ENCODE results near the gene AK8.

AK8 gene

GRCh38 chr9:132846918-132847515, 31.1 kb downstream of the AK8 start:
- TF ChIP-seq REST (IDR thresholded peaks at IDR 0.05; ENCODE audit: low read depth) = no peak
- TF ChIP-seq YY1 (IDR thresholded peaks at IDR 0.05; ENCODE audit: low read depth) = no peak
- TF ChIP-seq ZBTB7A (IDR thresholded peaks at IDR 0.05; ENCODE audit: low read depth) = no peak
- no peak for TF ChIP-seq FOXM1 (IDR thresholded peaks at IDR 0.05; ENCODE audit: borderline replicate concordance, low read depth)

DNA sequence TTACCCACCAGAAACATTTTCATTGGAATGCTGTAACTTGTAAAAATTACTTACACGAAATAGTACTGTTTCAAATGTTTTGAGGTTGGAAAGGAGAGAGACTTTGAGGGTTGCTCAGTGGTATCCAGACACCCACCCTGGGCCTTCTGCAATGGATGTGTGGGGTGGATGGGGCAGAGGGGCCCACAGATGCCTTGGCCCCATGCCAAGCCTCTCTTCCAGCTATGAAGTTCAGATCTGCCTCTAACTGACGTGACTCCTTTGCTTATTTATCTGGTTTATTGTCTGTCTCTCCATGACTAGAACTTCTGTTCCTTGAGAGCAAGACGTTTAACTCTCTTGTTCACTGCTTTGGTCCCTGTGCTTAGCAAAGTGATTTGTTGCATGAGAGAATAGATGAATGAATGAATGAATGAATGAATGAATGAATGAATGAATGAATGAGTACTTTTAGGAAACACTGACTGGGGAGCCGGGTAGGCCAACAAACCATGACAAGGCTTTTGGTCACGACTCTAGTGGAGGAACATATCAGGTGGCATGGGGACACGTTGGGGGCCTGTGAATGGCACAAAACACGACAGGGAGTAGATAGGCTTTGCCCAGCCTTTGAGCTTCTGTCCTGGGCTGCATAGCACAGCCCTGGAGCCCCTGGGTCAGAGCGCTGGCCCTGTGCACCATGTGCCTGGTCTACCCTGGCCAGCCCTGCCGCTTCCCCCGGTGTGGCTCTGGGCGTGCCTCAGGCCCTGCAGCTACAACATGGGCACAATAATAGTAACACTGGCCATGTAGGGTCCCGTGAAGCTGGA, 31.8 kb downstream of the AK8 start:
- TF ChIP-seq FOXM1 (IDR thresholded peaks at IDR 0.05; ENCODE audit: borderline replicate concordance, low read depth) = no peak
- no peak for TF ChIP-seq REST (IDR thresholded peaks at IDR 0.05; ENCODE audit: low read depth)
- TF ChIP-seq, protein P1, sequence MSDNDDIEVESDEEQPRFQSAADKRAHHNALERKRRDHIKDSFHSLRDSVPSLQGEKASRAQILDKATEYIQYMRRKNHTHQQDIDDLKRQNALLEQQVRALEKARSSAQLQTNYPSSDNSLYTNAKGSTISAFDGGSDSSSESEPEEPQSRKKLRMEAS (IDR thresholded peaks at IDR 0.05) = no peak
- TF ChIP-seq ZBTB7A (IDR thresholded peaks at IDR 0.05; ENCODE audit: low read depth) = no peak
- no peak for TF ChIP-seq EP300 (IDR thresholded peaks at IDR 0.05; ENCODE audit: borderline replicate concordance)
- TF ChIP-seq NFIC (IDR thresholded peaks at IDR 0.05) = no peak
- TF ChIP-seq, protein P2, sequence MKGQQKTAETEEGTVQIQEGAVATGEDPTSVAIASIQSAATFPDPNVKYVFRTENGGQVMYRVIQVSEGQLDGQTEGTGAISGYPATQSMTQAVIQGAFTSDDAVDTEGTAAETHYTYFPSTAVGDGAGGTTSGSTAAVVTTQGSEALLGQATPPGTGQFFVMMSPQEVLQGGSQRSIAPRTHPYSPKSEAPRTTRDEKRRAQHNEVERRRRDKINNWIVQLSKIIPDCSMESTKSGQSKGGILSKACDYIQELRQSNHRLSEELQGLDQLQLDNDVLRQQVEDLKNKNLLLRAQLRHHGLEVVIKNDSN (IDR thresholded peaks at IDR 0.05) = no peak
- no peak for TF ChIP-seq TCF12 (IDR thresholded peaks at IDR 0.05; ENCODE audit: low read depth)
- TF ChIP-seq RAD21 (IDR thresholded peaks at IDR 0.05; ENCODE audit: low read depth) = no peak
- TF ChIP-seq CEBPB (IDR thresholded peaks at IDR 0.05) = no peak
- no peak for TF ChIP-seq CREB1 (IDR thresholded peaks at IDR 0.05; ENCODE audit: low read depth)
- TF ChIP-seq TEAD4 (IDR thresholded peaks at IDR 0.05) = no peak
- no peak for TF ChIP-seq TAF1 (IDR thresholded peaks at IDR 0.05; ENCODE audit: low read depth)
- no peak for TF ChIP-seq YY1 (IDR thresholded peaks at IDR 0.05; ENCODE audit: low read depth)
- no peak for TF ChIP-seq EGR1 (IDR thresholded peaks at IDR 0.05)

DNA sequence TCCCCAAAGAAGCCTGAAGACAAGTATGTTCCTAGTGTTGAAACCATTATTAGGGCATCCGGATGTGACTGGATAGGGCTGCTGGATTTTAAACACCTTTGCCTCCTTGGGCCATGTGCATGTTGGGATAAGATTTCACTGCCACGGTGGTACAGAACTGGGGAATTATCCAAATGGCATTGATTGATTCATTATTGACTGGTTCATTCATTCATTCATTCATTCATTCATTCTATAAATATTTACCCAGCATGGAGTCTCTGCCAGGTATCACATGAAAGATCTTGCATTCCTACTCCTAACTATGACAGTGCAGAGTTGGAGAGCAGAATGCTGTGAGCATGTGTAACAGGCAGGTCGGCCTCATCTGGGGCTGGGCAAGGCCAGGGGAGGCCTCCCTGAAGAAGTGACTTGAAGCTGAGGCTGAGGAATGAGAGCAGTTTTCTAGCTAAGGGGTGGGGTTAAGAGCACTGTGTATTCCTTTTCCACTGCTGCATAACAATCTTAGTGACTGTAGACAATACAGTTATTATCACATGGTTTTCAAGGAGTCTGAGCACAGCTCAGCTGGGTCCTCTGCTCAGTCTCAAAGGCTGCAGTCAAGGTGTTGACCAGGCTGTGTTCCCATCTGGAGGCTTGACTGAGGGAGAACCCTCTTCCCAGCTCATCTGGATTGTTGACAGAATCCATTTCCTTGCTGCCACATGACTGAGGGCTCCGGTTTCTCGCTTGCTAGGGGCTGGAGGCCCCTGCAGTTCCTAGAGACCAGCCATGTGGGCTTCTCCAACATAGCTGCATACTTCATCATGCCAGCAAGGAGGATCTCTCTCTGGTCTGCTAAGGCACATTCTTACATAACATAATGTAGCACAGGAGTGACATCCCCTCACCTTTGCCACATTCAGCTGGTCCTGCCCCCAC, 35.7 kb downstream of the AK8 start:
- TF ChIP-seq EGR1 (IDR thresholded peaks at IDR 0.05) = no peak
- TF ChIP-seq, protein P1 (IDR thresholded peaks at IDR 0.05) = no peak
- TF ChIP-seq, protein P2 (IDR thresholded peaks at IDR 0.05) = no peak
- TF ChIP-seq FOXM1 (IDR thresholded peaks at IDR 0.05; ENCODE audit: borderline replicate concordance, low read depth) = no peak
- no peak for TF ChIP-seq TAF1 (IDR thresholded peaks at IDR 0.05; ENCODE audit: low read depth)
- TF ChIP-seq CREB1 (IDR thresholded peaks at IDR 0.05; ENCODE audit: low read depth) = no peak
- TF ChIP-seq REST (IDR thresholded peaks at IDR 0.05; ENCODE audit: low read depth) = no peak
- TF ChIP-seq ZBTB7A (IDR thresholded peaks at IDR 0.05; ENCODE audit: low read depth) = no peak
- TF ChIP-seq TCF12 (IDR thresholded peaks at IDR 0.05; ENCODE audit: low read depth) = no peak
- TF ChIP-seq YY1 (IDR thresholded peaks at IDR 0.05; ENCODE audit: low read depth) = no peak
- TF ChIP-seq RAD21 (IDR thresholded peaks at IDR 0.05; ENCODE audit: low read depth) = no peak
- TF ChIP-seq EP300 (IDR thresholded peaks at IDR 0.05; ENCODE audit: borderline replicate concordance) = no peak
- TF ChIP-seq NFIC (IDR thresholded peaks at IDR 0.05) = no peak
- TF ChIP-seq TEAD4 (IDR thresholded peaks at IDR 0.05) = no peak

Measured in Ishikawa (cell line).